Measurements from ENCODE around the gene FBXO31. TPM values are rescaled to one million over a fixed set of nuclear protein-coding genes. Genes with fewer than 3 reads are reported as not detected.
A peak's percentile ranks its signal among the peaks of the same experiment; 100 is the strongest.

The FBXO31 gene
- total and polyA plus RNA-seq, 10 of the 15 experiments (the other 5 are each of a cell fraction or from before 2014, with no cell fraction given) = 0.19 to 33.1 (median 10.3) TPM

DNA sequence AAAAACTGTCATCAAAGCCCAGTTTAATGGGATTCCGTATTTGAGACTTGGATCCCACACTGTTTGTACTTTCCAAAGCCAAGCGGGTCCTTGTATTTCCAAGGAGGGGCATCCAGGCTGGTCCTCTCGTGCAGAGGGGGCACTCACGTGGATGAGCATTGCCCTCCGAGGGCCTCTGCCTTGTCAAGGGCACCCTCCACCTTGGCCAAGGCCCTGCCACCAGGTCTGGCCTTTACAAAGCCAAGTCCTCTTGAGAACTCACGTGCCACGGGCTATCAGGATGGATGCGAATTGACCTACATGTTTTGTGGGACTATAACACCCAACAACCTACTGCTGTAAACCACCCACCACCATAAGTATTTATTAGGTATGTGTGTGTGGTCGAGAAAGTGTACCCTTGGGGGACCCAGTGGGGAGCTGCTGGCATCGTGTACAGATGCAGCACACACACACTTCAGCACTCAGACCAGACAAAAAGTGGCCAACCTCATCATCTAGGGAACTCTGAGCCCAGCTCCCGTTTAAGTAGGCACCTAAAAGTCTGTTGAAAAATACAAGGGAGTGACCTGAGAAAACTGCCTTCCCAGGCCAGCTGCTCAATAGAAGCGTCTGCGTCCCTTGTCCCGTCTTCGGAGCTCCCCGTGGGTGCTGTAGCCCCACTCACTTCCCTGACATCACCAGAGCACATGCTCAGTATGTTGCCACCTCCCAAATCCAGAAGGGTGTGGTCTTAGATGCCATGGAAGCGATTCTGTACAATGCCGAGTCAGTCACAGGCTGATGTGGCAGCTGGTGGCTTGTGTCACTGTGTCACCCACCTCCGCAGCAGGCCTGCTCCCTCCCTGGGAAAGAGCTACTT lies 21.4 kb upstream of the FBXO31 start:
- Histone ChIP-seq H3K79me2 (ENCODE audit: control insufficient read depth, insufficient read depth, low read length) (no peaks in the 10 kb centered on the region), H3K4me2 (ENCODE audit: control insufficient read depth, insufficient read depth) (no peak overlapping the region), H3K9ac (ENCODE audit: control insufficient read depth, insufficient read depth, low read length) (no peak overlapping the region), H2AFZ (ENCODE audit: control insufficient read depth, low read depth, low read length) (no peak overlapping the region), H3K27me3 (replicated peaks in 1 of 2; ENCODE audit: control insufficient read depth in 2 of 2, insufficient read depth in 2 of 2, low read length in 1 of 2) (peaks cover 0 to 3% of the 10 kb centered on the region in 2 experiments; a peak in 2 of 4 replicates), H3K4me3 (no peak overlapping the region), H3K9me3 (replicated peaks; ENCODE audit: control insufficient read depth, insufficient read depth, low read length) (no peaks in the 10 kb centered on the region; the same call in 2 of the 3 replicates), H4K20me1 (ENCODE audit: control insufficient read depth, insufficient read depth) (no peaks in the 10 kb centered on the region; the same call in none of the 2 replicates), H3K36me3 (ENCODE audit: control insufficient read depth in 2 of 2, insufficient read depth in 2 of 2, low read length in 1 of 2) (peaks cover 0 to 12% of the 10 kb centered on the region in 2 experiments; a peak in 1 of 4 replicates), H3K4me1 (ENCODE audit: control insufficient read depth, insufficient read depth, low read length) (peaks cover 11% of the 10 kb centered on the region), H3K27ac (ENCODE audit: control insufficient read depth, insufficient read depth) (no peak overlapping the region)
- ChIA-PET SMC1A (ENCODE audit: uncharacterized antibody, unreplicated experiment) (no interaction called here), CTCF (interaction anchor here (1.1 kb wide), 1 partner anchor 11 kb away, joined by 5 read pairs; no protein-coding TSS in a partner anchor), RAD21 (ENCODE audit: unreplicated experiment) (no interaction called here), POLR2A (no interaction called here)
- FAIRE-seq (no peak), ATAC-seq (no peak), DNase-seq (ENCODE audit: low read depth, low spot score) (no peak)
- BruUV-seq (replicated peaks) = no TSS peak
- in situ Hi-C loops (cut with MboI) = no loop called here
- intact Hi-C loops (cut with micrococcal nuclease; ENCODE audit: unreplicated experiment) = no loop called here
- TF ChIP-seq PAX5 (IDR thresholded peaks at IDR 0.05; ENCODE audit: borderline replicate concordance, low read depth, low read length) = no peak
- peak; percentile 46; the same call in 1 of the 2 replicates for TF ChIP-seq POLR2A (IDR thresholded peaks at IDR 0.05; ENCODE audit: low read depth, low read length)
- WGBS (ENCODE audit: insufficient coverage, insufficient replicate concordance, low lambda C conversion rate, missing lambda C conversion rate) = 91% methylated on average over 19 of the region's 19 CpGs

- H4K20me1 ChIP-seq (ENCODE audit: control insufficient read depth, insufficient read depth) = peaks cover 9% of the 10 kb centered on the region; the same call in 1 of the 2 replicates
- in situ Hi-C loops (cut with MboI) = loop anchor here (10.0 kb wide), 1 partner anchor 841 kb away; the partner anchor contains the start of gene MTHFSD
- no peaks in the 10 kb centered on the region for H3K27me3 ChIP-seq (replicated peaks in 1 of 2; ENCODE audit: control insufficient read depth in 2 of 2, insufficient read depth in 2 of 2, low read length in 1 of 2)
- H3K36me3 ChIP-seq (ENCODE audit: control insufficient read depth in 2 of 2, insufficient read depth in 2 of 2, low read length in 1 of 2) = peaks cover 1 to 2% of the 10 kb centered on the region in 2 experiments; a peak in 3 of 4 replicates
- TF ChIP-seq RCOR1 (conservative IDR thresholded peaks at IDR 0.05; ENCODE audit: low read depth, low read length) (no peak), NFIC (IDR thresholded peaks at IDR 0.05; ENCODE audit: low read depth, low read length) (no peak)
- peaks cover 3% of the 10 kb centered on the region for H3K79me2 ChIP-seq (ENCODE audit: control insufficient read depth, insufficient read depth, low read length)
- H3K9me3 ChIP-seq (replicated peaks; ENCODE audit: control insufficient read depth, insufficient read depth, low read length) = no peaks in the 10 kb centered on the region
- H3K4me2 ChIP-seq (ENCODE audit: control insufficient read depth, insufficient read depth) = no peak overlapping the region; the same call in 1 of the 2 replicates
- ATAC-seq (no peak), FAIRE-seq (no peak), DNase-seq (ENCODE audit: low read depth, low spot score) (no peak)
- WGBS (ENCODE audit: insufficient coverage, insufficient replicate concordance, low lambda C conversion rate, missing lambda C conversion rate) = 89% methylated on average over 7 of the region's 7 CpGs
- no peak overlapping the region for H3K27ac ChIP-seq (ENCODE audit: control insufficient read depth, insufficient read depth)
- no peak overlapping the region for H2AFZ ChIP-seq (ENCODE audit: control insufficient read depth, low read depth, low read length)
- no peak overlapping the region for H3K9ac ChIP-seq (ENCODE audit: control insufficient read depth, insufficient read depth, low read length)
- intact Hi-C loops (cut with micrococcal nuclease; ENCODE audit: unreplicated experiment) = no loop called here
- SMC1A ChIA-PET (ENCODE audit: uncharacterized antibody, unreplicated experiment) = interaction anchor here (2.1 to 2.6 kb wide), 2 partner anchors 11 to 78 kb away, joined by 7 to 10 read pairs; partner anchors contain the start of genes C16orf95 and FBXO31
- RAD21 ChIA-PET (ENCODE audit: unreplicated experiment) = interaction anchor here (1.2 to 1.3 kb wide), 2 partner anchors 70 to 78 kb away, joined by 3 to 4 read pairs; partner anchors contain the start of gene C16orf95
- BruUV-seq (replicated peaks) = no TSS peak
- POLR2A ChIA-PET = interaction anchor here (0.7 to 5.5 kb wide), 3 partner anchors 13 to 77 kb away, joined by 3 to 36 read pairs (median 6); partner anchors contain the start of gene FBXO31
- H3K4me3 ChIP-seq = no peak overlapping the region
- CTCF ChIA-PET = interaction anchor here (0.6 to 3.2 kb wide), 9 partner anchors 9 to 80 kb away, joined by 3 to 40 read pairs (median 4); partner anchors contain the start of genes C16orf95 and FBXO31
- peaks cover 8% of the 10 kb centered on the region for H3K4me1 ChIP-seq (ENCODE audit: control insufficient read depth, insufficient read depth, low read length)
Measured at GRCh38 chr16:87395181-87395842, 11.7 kb upstream of the FBXO31 start.
